B cell (primary cell): ENCODE results near the gene LITAFD. TPM values are rescaled to one million over a fixed set of nuclear protein-coding genes. Genes with fewer than 3 reads are reported as not detected.

Source experiments
- ATAC-seq: fragments of 200-7000 bp; cut with Tn5 transposase; one replicate; pipeline ENCODE4 v1.10.0; 2021; ENCODE audit warnings: low read depth, mild to moderate bottlenecking, moderate number of reproducible peaks, moderate library complexity
- CTCF ChIA-PET: fragments of 350-600 bp; sonication (Branson Sonifier 250); formaldehyde crosslinking; loops from one replicate; lab custom pipeline; 2021; ENCODE audit warnings: antibody characterized with exemption, inconsistent platforms; lab: Charles Lee
- POLR2A ChIA-PET: fragments of 350-600 bp; sonication (Branson Sonifier 250); formaldehyde crosslinking; loops from one replicate; lab custom pipeline; 2021; ENCODE audit warnings: antibody characterized with exemption; lab: Charles Lee
- DNase-seq: peaks from one replicate; pipeline ENCODE4 v3.0.0; 2013
- H2AFZ ChIP-seq: 2 replicates; pipeline ENCODE4 v1.6.1; 2012; ENCODE audit warnings: mild to moderate bottlenecking, low read depth, low read length; ENCODE audit not compliant: insufficient read depth, poor library complexity, severe bottlenecking
- H3K27ac ChIP-seq, 2 donors: 1 replicate in 1 of 2; 2 replicates in 1 of 2; pipeline ENCODE4 v1.5.1; 2012 to 2013; ENCODE audit warnings: low read length in 2 of 2, mild to moderate bottlenecking in 2 of 2, moderate library complexity in 1 of 2
- H3K27me3 ChIP-seq, 4 experiments: fragments of 200-600 bp in 1 of 4; sonication (generic) in 1 of 4; replicated peaks in 1 of 4; 1 replicate in 2 of 4; 2 replicates in 2 of 4; pipeline versions ENCODE4 v1.6.1 to v1.7.0; 2013 to 2016; ENCODE audit warnings: low read length in 3 of 4, mild to moderate bottlenecking in 2 of 4, mixed read lengths in 1 of 4, moderate library complexity in 1 of 4; ENCODE audit not compliant: insufficient read depth in 4 of 4, control insufficient read depth in 3 of 4; ENCODE audit errors: control extremely low read depth in 1 of 4
- H3K36me3 ChIP-seq, 2 experiments: replicated peaks in 1 of 2; 1 replicate in 1 of 2; 2 replicates in 1 of 2; pipeline versions ENCODE4 v1.6.1 to v1.7.1; 2013; ENCODE audit warnings: low read length in 1 of 2; ENCODE audit not compliant: insufficient read depth in 2 of 2, control insufficient read depth in 1 of 2; ENCODE audit errors: control extremely low read depth in 1 of 2, extremely low read depth in 1 of 2
- H3K4me1 ChIP-seq, 2 donors: fragments of 200-600 bp in 1 of 2; sonication (generic) in 1 of 2; 1 replicate in 1 of 2; 2 replicates in 1 of 2; pipeline versions ENCODE4 v1.5.1 to v1.6.1; 2013 to 2017; ENCODE audit warnings: low read length in 2 of 2; ENCODE audit not compliant: control insufficient read depth in 2 of 2, insufficient read depth in 2 of 2
- H3K4me2 ChIP-seq: replicated peaks from 2 replicates; pipeline ENCODE3; 2012; ENCODE audit warnings: mild to moderate bottlenecking, low read depth, low read length; ENCODE audit not compliant: poor library complexity, severe bottlenecking
- H3K4me3 ChIP-seq, 5 experiments: fragments of 200-600 bp in 1 of 5; sonication (generic) in 1 of 5; 1 replicate in 3 of 5; 2 replicates in 2 of 5; pipeline versions ENCODE4 v1.5.1 to v1.7.0; 2011 to 2016; ENCODE audit warnings: low read length in 4 of 5, mild to moderate bottlenecking in 4 of 5, low read depth in 2 of 5, control low read depth in 1 of 5, moderate library complexity in 1 of 5; ENCODE audit not compliant: insufficient read depth in 1 of 5; ENCODE audit errors: control extremely low read depth in 1 of 5, extremely low read depth in 1 of 5
- H3K79me2 ChIP-seq: fragments of 200-600 bp; sonication (generic); one replicate; pipeline ENCODE4 v1.6.0; 2016; ENCODE audit warnings: low read length; ENCODE audit not compliant: control insufficient read depth, insufficient read depth
- H3K9ac ChIP-seq: fragments of 200-600 bp; sonication (generic); 2 replicates; pipeline ENCODE4 v1.6.1; 2017; ENCODE audit warnings: mild to moderate bottlenecking, low read length, moderate library complexity
- H3K9me3 ChIP-seq, 3 donors: one replicate each; pipeline versions ENCODE4 v1.6.1 to v1.7.1; 2013; ENCODE audit warnings: low read length in 2 of 3; ENCODE audit not compliant: control insufficient read depth in 2 of 3, insufficient read depth in 1 of 3; ENCODE audit errors: control extremely low read depth in 1 of 3
- H4K20me1 ChIP-seq: 2 replicates; pipeline ENCODE4 v1.6.0; 2012; ENCODE audit warnings: mild to moderate bottlenecking, low read length; ENCODE audit not compliant: insufficient read depth, control insufficient read depth, poor library complexity, severe bottlenecking
- H3K27ac Mint-ChIP-seq: one replicate; pipeline ENCODE4 v1.8.0; 2021; ENCODE audit warnings: mixed read lengths
- H3K27me3 Mint-ChIP-seq: one replicate; pipeline ENCODE4 v1.8.0; 2021; ENCODE audit warnings: mixed read lengths
- H3K4me1 Mint-ChIP-seq: one replicate; pipeline ENCODE4 v1.8.0; 2021; ENCODE audit warnings: mixed read lengths
- H3K4me3 Mint-ChIP-seq: one replicate; pipeline ENCODE4 v1.8.0; 2021; ENCODE audit warnings: mixed read lengths
- H3K9me3 Mint-ChIP-seq: one replicate; pipeline ENCODE4 v1.8.0; 2022; ENCODE audit warnings: mixed read lengths; ENCODE audit not compliant: insufficient read depth
- CTCF ChIP-seq: fragments of 200-600 bp; IDR thresholded peaks from one replicate; pipeline ENCODE4 v1.8.0; 2022; ENCODE audit warnings: antibody characterized with exemption, mild to moderate bottlenecking
- EZH2 ChIP-seq: IDR thresholded peaks from 2 replicates; pipeline ENCODE4 v1.6.1; 2012; ENCODE audit warnings: borderline replicate concordance, low read depth, mild to moderate bottlenecking, moderate library complexity, low read length; ENCODE audit not compliant: insufficient read depth, poor library complexity, severe bottlenecking
- WGBS: methylation state at CpG from one replicate; pipeline ENCODE4 v1.1.5; 2013; ENCODE audit warnings: missing lambda C conversion rate; ENCODE audit not compliant: insufficient coverage; 5-methylcytosine and 5-hydroxymethylcytosine counted together
- intact Hi-C: fragments of 100-400 bp; cut with micrococcal nuclease; formaldehyde crosslinking; loops from one replicate; pipeline ENCODE4 v1.10.0; 2022
- polyA plus RNA-seq: library from polyadenylated mRNA; depleted of rRNA; stranded (reverse); fragments of >200 nt; gene quantifications from 2 replicates; pipeline ENCODE4 v1.2.3, GENCODE V29; 2012
- total RNA-seq, 2 donors: library from RNA; stranded (reverse); fragments of 120-200 nt in 1 of 2; gene quantifications; 1 replicate in 1 of 2; 2 replicates in 1 of 2; pipeline versions ENCODE4 v1.2.3 to v1.2.4, GENCODE V29; 2013 to 2022

Gene LITAFD
- total and polyA plus RNA-seq, 2 donors (not counting 1 experiment from before 2014, with no cell fraction given): not detected

GRCh38 chr16:8865145-8865882 is 16.8 kb upstream of the LITAFD start:
- H4K20me1 ChIP-seq: peaks cover 74% of the 10 kb centered on the region

GRCh38 chr16:8866118-8866883 is 15.8 kb upstream of the LITAFD start:
- Histone ChIP-seq H3K4me3 (no peak overlapping the region), H3K36me3 (no peaks in the 10 kb centered on the region), H4K20me1 (peaks cover 69% of the 10 kb centered on the region), H3K27ac (no peak overlapping the region), H3K79me2 (peaks cover 71% of the 10 kb centered on the region), H3K9ac (no peak overlapping the region), H3K27me3 (no peaks in the 10 kb centered on the region), H3K4me1 (peaks cover 32 to 63% of the 10 kb centered on the region in 2 donors), H3K9me3 (no peaks in the 10 kb centered on the region), H3K4me2 (peak overlapping the region; percentile 99), H2AFZ (no peak overlapping the region)
- peak overlapping the region; percentile 52 for H3K4me3 Mint-ChIP-seq
- ChIA-PET POLR2A (no interaction called here), CTCF (interaction anchor here (1.2 kb wide), 1 partner anchor 142 kb away, joined by 3 read pairs; no protein-coding TSS in a partner anchor)
- DNase-seq (no peak), ATAC-seq (no peak)
- TF ChIP-seq EZH2: no peak
- no peak for TF ChIP-seq CTCF
- H3K4me1 Mint-ChIP-seq: peaks cover 58% of the 10 kb centered on the region
- H3K27ac Mint-ChIP-seq: peak overlapping the region; percentile 15
- intact Hi-C loops: loop anchor here (5.0 kb wide), 2 partner anchors 299 to 1876 kb away; partner anchors contain the start of gene NUBP1
- WGBS: 92% methylated on average over 28 of the region's 30 CpGs
- no peaks in the 10 kb centered on the region for H3K27me3 Mint-ChIP-seq
- H3K9me3 Mint-ChIP-seq: no peaks in the 10 kb centered on the region

More at GRCh38 chr16:8865145-8865882, 16.8 kb upstream of the LITAFD start:
- H3K4me1 ChIP-seq: peaks cover 24 to 53% of the 10 kb centered on the region in 2 donors
- Mint-ChIP-seq H3K4me1 (peaks cover 53% of the 10 kb centered on the region), H3K4me3 (peak overlapping the region; percentile 53), H3K27me3 (no peaks in the 10 kb centered on the region), H3K9me3 (no peaks in the 10 kb centered on the region), H3K27ac (peak overlapping the region; percentile 46)
- DNase-seq: no peak
- H3K27me3 ChIP-seq: no peaks in the 10 kb centered on the region
- ATAC-seq: no peak
- POLR2A ChIA-PET: no interaction called here
- 81% methylated on average over 3 of the region's 14 CpGs for WGBS
- peak overlapping the region; percentile 9 for H3K4me2 ChIP-seq
- no peak overlapping the region for H3K9ac ChIP-seq
- H3K9me3 ChIP-seq: no peaks in the 10 kb centered on the region
- H2AFZ ChIP-seq: no peak overlapping the region
- TF ChIP-seq EZH2: no peak
- peaks cover 73% of the 10 kb centered on the region for H3K79me2 ChIP-seq
- intact Hi-C loops: loop anchor here (5.0 kb wide), 2 partner anchors 298 to 1877 kb away; partner anchors contain the start of gene NUBP1
- H3K36me3 ChIP-seq: no peaks in the 10 kb centered on the region
- no peak overlapping the region for H3K4me3 ChIP-seq
- no peak overlapping the region for H3K27ac ChIP-seq
- CTCF ChIA-PET: interaction anchor here (1.2 kb wide), 1 partner anchor 143 kb away, joined by 3 read pairs; no protein-coding TSS in a partner anchor
